Urinary bladder (tissue), 4 donors: Measurements from ENCODE around the gene SETBP1. TPM values are rescaled to one million over a fixed set of nuclear protein-coding genes. Genes with fewer than 3 reads are reported as not detected.

Source experiments
- DNase-seq: peaks from one replicate; pipeline ENCODE4 v3.0.0-alpha.2; 2015; ENCODE audit errors: extremely low spot score
- H3K27ac ChIP-seq: one replicate; pipeline ENCODE4 v1.5.1; 2013; ENCODE audit warnings: low read depth, mild to moderate bottlenecking, moderate library complexity
- H3K36me3 ChIP-seq: one replicate; pipeline ENCODE4 v1.6.1; 2013; ENCODE audit warnings: mild to moderate bottlenecking, moderate library complexity; ENCODE audit not compliant: insufficient read depth
- H3K4me1 ChIP-seq: one replicate; pipeline ENCODE4 v1.6.1; 2013; ENCODE audit warnings: mild to moderate bottlenecking, moderate library complexity; ENCODE audit not compliant: insufficient read depth
- H3K4me3 ChIP-seq: one replicate; pipeline ENCODE4 v1.5.1; 2013; ENCODE audit warnings: low read depth, low read length
- WGBS: extraction: QIAGEN DNeasy Blood & Tissue Kit; methylation state at CpG from one replicate; pipeline ENCODE4 v1.1.7; 2013; 5-methylcytosine and 5-hydroxymethylcytosine counted together
- polyA plus RNA-seq: library from polyadenylated mRNA; stranded (reverse); fragments of 200-250 nt; gene quantifications from one replicate; pipeline ENCODE4 v1.2.3, GENCODE V29; 2013
- small RNA-seq: library from RNA; depleted of rRNA; stranded (forward); fragments of <200 nt; gene quantifications from one replicate; pipeline ENCODE3, GENCODE V24; 2014
- total RNA-seq: library from RNA; depleted of rRNA; stranded (reverse); fragments of >200 nt; gene quantifications from one replicate; pipeline ENCODE4 v1.2.3, GENCODE V29; 2014
- donor health status: healthy with polysubstance abuse.
- donor health status: healthy.

The SETBP1 gene
- total and polyA plus RNA-seq, 2 donors: 12.6 to 46.7 TPM

GRCh38 chr18:45110577-45111501 lies 430.2 kb downstream of the SETBP1 start:
- Histone ChIP-seq H3K36me3 (no peaks in the 10 kb centered on the region), H3K27ac (no peak overlapping the region), H3K4me3 (no peak overlapping the region), H3K4me1 (no peaks in the 10 kb centered on the region)
- WGBS: 74% methylated on average over 7 of the region's 7 CpGs
- no peak for DNase-seq

GRCh38 chr18:45111502-45111848 lies 430.8 kb downstream of the SETBP1 start:
- WGBS: 78% methylated on average over 1 of the region's 1 CpG
- Histone ChIP-seq H3K4me3 (no peak overlapping the region), H3K4me1 (no peaks in the 10 kb centered on the region), H3K27ac (no peak overlapping the region), H3K36me3 (no peaks in the 10 kb centered on the region)
- DNase-seq: no peak

- H3K27ac ChIP-seq: no peak overlapping the region
- no peak overlapping the region for H3K4me3 ChIP-seq
- H3K36me3 ChIP-seq: no peaks in the 10 kb centered on the region
- H3K4me1 ChIP-seq: no peaks in the 10 kb centered on the region
- WGBS: 100% methylated on average over 1 of the region's 1 CpG
- no peak for DNase-seq
Observed at GRCh38 chr18:45112682-45113081, 432.0 kb downstream of the SETBP1 start.

GRCh38 chr18:45116116-45116515 lies 435.4 kb downstream of the SETBP1 start:
- Histone ChIP-seq H3K4me1 (no peaks in the 10 kb centered on the region), H3K36me3 (no peaks in the 10 kb centered on the region), H3K4me3 (no peak overlapping the region), H3K27ac (no peak overlapping the region)
- WGBS: 86% methylated on average over 4 of the region's 4 CpGs
- no peak for DNase-seq

Small RNAs within 50 kb of the gene (small RNA-seq; reads per million reads assigned to genes)
- not detected for gene MIR4319
